HG03159 (cell line): ENCODE measurements around the gene TAOK3.
"Not testable (repeated sequence)": the region's sequence is repeated elsewhere in the genome, so short reads cannot be mapped to it uniquely, and the experiment has no call there.

Experiments
- ATAC-seq: cut with Tn5 transposase; IDR thresholded peaks from one replicate; pipeline ENCODE4 v1.9.1; 2021; ENCODE audit warnings: mild to moderate bottlenecking, moderate library complexity; ENCODE audit not compliant: unreplicated experiment

The TAOK3 gene

DNA sequence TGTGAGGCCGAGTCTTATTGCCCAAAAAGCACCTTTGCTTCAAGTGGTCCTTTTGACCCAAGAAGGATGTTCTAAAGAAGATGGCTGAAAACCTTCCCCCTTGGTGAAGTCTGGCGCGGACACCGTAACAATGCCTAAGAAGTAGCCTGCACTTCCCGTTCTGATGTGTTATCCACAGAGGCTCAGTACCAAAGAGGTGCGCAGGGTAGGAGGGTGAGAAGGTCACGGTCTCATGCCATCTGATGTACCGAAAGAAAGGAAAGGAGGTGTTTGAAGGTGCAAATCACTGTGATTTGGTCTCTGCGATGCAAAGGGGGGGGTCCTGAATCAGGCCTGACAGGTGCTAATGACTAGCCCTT is 226.9 kb downstream of the TAOK3 start:
- no peak for ATAC-seq

DNA sequence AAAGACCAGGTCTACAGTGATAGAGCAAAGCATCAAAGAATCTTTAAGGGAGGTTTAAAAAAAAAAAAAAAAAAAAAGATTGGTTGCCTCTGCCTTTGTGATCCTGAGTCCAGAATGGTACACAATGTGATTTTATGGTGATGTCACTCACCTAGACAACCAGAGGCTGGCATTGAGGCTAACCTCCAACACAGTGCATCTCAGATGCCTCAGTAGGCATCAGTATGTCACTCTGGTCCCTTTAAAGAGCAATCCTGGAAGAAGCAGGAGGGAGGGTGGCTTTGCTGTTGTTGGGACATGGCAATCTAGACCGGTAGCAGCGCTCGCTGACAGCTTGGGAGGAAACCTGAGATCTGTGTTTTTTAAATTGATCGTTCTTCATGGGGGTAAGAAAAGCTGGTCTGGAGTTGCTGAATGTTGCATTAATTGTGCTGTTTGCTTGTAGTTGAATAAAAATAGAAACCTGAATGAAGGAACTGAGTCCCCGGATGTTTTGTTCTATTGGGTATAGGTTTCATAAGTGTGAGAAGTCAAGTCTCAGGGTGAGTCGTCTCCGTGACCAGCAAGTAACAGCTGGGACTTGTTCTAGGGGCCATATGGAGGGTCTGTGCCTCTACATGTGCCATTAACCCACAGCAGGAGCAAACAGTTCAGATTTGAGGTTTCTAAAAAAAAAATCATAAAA is 227.5 kb downstream of the TAOK3 start:
- ATAC-seq, result peak; percentile 57

DNA sequence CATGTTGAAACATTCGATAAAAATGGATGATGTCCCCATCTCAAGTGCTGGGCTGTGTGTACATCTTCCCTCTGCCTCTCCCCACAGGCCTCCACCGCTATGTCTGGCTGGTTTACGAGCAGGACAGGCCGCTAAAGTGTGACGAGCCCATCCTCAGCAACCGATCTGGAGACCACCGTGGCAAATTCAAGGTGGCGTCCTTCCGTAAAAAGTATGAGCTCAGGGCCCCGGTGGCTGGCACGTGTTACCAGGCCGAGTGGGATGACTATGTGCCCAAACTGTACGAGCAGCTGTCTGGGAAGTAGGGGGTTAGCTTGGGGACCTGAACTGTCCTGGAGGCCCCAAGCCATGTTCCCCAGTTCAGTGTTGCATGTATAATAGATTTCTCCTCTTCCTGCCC is 228.2 kb downstream of the TAOK3 start:
- no peak for ATAC-seq

DNA sequence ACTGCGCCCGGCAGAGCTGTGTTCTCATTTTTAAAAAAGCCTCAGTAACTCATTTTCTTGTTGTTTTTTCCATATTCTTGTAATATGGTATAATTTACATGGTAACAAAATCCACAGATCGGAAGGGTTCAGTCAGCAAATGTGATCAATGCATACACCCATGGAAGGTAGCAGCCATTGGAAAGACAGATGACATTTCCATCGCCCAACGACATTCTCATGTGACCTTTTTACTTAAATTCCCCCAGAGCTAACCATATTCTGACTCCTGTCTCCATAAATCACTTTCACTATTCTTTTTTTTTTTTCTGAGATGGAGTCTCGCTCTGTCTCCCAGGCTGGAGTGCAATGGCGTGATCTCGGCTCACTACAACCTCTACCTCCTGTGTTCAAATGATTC is 231.9 kb downstream of the TAOK3 start:
- no peak for ATAC-seq

DNA sequence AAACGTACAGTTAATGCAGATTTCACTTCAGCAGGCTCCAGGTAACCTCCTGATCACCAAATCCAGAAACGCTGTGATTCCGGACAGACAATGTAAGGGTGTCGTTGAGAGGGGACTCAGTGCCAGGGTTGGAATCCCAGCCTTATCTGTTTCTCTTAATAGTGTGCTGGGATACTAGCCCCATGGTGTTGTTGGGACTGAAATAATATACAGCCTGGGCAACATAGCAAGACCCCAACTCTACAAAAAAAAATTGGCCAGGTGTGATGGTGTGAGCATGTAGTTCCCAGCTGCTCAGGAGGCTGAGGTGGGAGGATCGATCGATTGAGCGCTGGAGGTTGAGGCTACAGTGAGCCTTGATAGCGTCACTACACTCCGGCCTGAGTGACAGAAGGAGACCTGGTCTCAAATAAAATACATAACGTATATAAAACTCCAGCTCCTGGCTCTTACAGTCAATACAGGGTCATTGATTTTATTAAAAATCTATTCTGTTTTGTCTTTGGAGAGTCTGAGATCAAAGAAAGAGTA is 235.5 kb downstream of the TAOK3 start:
- ATAC-seq, result no peak

DNA sequence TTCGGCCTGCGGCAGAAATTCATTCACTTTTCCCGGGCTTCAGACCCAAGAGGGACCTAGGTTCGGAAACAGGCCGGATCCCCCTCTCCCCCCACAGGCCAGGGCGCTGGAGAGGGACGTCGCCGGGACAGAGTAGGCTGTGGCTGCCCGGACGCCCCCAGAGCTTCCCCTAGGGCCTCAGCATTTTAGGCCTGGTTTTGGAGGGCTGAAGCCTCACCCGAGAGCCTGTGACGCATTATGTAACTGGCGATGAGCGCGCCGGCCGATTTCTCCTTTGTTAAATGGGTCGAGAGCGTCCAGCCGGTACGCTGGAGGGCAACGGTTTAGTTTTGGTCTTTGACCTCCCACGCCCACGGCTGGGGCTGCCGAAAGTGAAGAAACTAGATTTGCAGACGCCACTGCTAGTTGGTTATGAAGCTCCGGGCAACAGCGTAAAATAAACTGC is 236.1 kb downstream of the TAOK3 start:
- peak; percentile 37 for ATAC-seq

DNA sequence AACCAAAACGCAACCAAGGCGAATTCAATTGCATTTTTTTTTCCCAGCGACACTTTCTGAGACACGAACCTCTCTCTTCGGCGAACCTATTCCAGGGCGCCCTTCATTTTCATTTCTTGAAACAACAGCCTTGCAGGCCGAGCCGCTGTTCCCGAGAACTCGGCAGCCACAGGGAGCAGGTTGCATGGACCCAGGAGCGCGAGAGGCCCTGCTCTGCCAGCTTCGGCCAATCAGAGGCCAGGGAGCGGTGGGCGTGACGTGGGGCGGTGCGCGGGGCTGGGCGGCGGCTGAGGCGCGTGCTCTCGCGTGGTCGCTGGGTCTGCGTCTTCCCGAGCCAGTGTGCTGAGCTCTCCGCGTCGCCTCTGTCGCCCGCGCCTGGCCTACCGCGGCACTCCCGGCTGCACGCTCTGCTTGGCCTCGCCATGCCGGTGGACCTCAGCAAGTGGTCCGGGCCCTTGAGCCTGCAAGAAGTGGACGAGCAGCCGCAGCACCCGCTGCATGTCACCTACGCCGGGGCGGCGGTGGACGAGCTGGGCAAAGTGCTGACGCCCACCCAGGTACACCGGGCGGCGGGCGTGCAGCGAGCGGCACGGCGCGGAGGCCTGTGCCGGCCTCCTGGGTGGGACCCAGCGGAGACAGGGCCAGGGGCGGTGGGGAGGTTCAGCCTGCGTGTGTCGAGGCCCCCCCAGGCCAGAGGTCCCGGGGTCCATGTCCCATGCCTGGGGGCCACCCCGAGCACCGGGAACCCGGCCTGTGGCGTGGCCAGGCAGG is 236.7 kb downstream of the TAOK3 start, which contains the start of gene PEBP1:
Gene PEBP1, plus strand, starts transcription at position 337 of the 771 bp plus-strand sequence. Its CDS starts 86 bp downstream, at position 423.
- ATAC-seq, result peak; percentile 96

DNA sequence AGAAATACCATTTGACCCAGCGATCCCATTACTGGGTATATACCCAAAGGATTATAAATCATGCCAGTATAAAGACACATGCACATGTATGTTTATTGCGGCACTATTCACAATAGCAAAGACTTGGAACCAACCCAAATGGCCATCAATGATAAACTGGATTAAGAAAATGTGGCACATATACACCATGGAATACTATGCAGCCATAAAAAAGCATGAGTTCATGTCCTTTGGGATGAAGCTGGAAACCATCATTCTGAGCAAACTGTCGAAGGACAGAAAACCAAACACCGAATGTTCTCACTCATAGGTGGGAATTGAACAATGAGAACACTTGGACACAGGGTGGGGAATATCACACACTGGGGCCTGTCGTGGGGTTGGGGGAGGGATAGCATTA is 243.3 kb downstream of the TAOK3 start:
- not testable (repeated sequence) for ATAC-seq

DNA sequence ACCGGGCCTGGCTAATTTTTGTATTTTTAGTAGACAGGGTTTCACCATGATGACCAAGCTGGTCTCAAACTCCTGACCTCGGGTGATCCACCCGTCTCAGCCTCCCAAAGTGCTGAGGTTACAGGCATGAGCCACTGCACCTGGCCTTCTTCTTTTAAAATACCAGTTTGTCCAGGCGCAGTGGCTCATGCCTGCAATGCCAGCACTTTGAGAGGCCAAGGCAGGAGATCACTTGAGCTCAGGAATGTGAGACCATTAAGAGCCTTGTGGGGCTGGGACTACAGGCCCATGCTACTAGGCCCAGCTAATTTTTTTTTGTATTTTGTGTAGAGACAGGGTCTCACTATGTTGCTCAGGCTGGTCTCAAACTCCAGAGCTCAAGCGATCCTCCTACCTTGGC is 244.8 kb downstream of the TAOK3 start:
- no peak for ATAC-seq

DNA sequence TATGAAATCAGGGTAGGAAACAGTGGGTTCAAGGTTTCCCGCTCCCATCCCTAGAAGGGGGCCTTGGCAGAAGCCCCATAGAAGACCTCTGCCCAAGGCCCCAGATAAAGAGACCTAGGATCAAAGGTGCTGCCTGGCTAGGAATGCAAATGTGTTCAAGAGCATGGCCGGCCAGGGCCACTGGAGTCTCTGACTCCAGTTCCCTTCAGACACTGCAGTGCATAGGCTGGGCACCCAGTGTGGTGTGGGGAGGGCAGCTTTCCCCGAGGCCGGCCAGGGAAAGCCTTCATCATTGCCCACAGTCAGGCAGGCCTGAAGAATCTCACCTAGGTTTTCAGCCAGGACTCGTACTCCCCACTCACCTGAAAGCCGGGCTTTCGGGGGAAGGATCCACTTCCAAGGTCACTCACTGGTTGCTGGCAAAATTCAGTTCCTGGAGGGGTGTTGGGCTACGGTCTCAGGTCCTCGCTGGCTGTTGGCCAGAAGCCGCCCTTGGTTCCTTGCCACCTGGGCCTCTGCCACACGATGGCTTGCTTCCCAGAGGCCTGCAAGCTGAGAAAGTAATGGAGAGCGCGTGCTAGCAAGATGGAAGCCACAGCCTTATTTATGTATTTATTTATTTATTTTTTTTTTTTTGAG is 246.5 kb downstream of the TAOK3 start:
- no peak for ATAC-seq

DNA sequence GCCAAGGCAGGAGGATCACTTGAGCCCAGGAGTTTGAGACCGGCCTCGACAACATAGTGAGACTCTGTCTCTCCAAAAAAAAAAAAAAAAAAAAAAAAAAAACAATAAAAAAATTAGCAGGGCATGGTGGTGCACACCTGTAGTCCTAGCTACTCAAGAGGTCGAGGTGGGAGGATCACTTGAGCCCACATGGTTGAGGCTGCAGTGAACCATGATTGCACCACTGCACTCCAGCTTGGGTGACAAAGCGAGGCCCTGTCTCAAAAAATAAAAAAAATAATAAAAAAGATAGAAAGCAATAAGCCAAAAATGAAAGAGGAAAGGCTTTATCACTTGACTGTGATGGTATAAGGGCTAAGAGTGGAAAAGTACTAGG is 247.0 kb downstream of the TAOK3 start:
- no peak for ATAC-seq

DNA sequence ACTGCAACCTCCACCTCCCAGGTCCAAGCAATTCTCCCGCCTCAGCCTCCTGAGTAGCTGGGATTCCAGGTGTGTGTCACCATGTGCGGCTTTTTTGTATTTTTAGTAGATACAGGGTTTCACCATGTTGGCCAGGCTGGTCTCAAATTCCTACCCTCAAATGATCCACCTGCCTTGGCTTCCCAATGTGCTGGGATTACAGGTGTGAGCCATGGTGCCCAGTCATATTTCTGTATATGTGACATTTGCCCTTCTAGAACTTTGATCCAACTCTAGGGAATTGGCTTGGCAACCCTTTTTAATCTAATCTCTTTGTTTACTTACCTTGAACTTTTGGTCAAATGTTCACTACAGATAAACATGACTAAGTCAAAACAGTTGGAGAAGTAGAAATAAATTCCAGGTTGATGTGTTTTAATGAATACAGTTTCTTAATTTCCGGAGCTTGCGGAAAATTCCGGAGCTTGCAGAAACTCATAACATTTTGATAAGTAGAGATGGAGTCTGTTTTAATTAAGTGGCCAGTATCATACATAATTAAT is 248.3 kb downstream of the TAOK3 start:
- no peak for ATAC-seq

DNA sequence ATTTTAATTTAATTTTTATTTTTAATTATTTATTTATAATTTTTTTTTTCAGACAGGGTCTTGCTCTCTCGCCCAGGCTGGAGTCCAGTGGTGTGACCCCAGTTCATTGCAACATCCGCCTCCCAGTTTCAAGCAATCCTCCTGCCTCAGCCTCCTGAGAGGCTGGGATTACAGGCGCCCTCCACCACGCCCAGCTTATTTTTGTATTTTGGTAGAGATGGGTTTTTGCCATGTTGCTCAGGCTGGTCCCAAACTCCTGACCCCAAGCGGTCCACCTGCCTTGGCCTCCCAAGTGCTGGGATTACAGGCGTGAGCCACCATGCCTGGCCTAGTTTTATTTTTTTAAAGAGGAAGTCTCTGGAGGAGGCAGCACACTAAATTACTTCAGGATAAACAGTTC is 250.4 kb downstream of the TAOK3 start:
- no peak for ATAC-seq

DNA sequence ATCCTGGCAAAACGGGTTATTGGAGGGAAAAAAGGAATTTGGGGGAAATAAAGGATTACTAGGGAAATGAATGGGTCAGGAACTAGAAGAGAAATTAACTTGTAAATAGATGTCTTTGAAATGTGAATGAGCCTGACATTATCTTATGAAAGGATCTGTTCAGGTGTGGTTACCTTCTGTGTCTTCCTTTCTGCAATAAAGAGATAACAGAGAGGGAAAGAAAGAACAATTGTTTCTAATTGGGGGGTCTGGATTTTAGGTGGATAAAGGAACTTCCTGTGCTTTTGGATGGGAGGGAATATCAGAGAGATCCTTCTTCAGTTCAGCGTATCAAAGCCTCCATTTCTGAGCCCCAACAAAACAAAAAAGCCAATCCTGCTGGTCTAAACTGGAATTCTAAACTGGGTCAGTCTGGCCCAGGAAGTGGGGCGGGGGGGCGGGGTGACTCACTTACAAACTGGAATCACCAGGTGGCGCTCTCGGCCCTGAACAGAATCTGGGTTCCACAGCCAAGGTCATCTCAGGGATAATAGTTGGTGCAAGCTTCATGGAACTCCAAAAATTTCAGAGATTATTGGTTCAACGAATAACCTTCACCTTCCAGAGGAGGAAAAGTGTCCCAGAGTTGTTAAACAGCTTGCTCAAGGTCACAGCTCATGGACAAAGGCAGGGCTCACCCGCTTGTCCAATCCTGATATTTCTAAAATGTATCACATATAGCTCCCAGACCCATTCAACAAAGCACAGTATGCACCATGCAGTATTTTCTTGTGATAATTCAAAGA is 251.9 kb downstream of the TAOK3 start:
- ATAC-seq, result peak; percentile 90

DNA sequence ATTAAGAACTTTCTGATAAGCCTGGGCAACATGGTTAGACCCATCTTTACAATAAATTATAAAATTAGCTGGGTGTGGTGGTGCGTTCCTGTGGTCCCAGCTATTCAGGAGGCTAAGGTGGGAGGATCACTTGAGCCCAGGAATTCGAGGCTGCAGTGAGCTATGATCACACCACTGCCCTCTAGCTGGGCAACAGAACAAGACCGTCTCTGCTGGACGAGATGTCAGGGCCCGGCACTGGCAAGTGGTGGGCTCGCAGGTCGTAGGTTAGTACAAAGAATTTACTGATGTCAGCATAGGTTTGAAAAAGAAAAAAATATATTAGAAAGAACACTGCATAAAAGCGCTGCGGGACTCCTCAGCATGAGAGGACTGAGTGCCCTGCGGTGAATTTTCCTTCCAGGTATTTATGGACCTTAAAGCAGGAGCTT is 253.2 kb downstream of the TAOK3 start:
- no peak for ATAC-seq

DNA sequence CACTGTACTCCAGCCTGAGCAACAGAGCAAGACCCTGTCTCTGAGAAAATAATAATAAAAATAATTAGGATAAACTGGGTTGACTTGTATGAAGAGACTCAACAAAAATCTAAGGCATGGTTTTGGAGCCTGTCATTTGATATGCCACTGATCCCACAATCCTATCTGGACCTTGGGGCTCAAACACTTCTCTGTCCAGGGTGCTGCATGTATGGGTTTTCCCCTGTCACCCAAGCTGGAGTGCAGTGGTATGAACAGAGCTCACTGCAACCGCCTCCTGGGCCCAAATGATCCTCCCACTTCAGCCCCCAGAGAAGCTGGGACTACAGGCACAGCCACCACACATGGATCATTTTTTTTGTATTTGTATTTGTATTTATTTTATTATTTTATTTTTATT is 263.6 kb downstream of the TAOK3 start:
- no peak for ATAC-seq

DNA sequence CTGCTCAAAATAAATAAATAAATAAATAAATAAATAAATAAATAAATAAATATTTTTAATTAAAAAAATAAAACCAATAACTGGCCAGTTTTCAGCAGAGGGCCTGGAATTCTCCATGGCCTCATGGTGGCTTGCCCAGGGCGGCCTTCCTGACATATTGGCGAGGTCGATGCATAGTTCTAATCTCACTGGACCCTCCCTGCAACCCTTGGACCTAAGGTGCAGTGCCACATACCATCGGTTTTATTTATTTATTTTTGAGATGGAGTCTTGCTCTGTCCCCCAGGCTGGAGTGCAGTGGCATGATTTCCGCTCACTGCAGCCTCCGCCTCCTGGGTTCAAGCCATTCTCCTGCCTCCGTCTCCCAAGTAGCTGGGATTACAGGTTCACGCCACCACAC is 265.0 kb downstream of the TAOK3 start:
- no peak for ATAC-seq

DNA sequence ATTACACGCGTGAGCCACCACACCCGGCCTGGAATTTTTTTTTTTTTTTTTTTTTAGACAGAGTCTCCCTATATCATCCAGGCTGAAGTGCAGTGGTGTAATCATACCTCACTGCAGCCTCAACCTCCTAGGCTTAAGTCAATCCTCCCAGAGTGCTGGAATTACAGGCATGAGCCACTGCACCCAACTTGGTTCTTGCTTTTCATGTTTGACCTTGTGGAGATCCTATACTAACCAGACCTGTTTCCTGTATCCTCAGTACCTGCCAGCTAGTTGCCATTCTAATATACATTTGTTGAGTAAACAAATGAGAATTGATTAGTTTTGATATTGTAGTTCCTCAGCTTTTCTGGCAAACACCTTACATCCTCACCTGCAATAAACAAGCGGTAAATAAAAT is 265.7 kb downstream of the TAOK3 start:
- no peak for ATAC-seq

DNA sequence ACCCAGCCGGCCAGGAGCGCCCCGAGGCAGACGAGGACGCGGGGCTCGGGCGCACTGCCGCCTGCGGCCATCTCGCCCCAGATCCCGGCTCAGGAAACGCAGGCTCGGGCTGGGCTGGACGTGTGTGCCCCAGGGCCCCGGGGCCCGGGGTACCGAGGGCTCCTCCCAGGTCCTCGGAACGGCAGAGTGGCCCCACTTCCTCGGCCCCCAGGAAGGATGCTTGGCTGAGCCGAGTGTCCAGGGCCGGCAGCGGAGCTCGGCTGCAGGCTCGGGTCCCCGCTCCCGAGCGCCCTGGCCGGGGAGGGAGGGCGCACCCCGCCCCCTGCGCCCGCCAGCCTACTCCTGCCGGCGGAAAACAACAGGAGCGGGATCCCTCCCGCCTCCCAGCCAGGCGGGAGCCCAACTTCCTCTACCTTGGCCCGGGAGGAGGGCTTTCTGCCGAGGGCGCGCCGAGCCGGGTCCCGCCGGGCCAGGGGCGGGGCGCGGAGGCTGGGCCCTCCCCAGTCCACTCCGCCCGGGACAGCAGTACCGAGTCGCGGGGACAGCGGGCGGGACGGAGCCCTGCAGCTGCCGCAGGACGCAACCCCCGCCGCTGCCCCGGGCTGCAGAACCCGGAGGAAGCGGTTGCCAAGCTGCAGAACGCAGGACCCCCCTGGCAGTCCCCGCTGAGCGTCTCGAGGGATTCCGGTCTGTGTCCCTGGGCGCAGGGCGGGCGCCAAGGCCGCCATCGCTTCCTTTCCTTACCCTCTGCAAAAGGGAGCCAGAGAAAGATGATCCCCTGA is 268.9 kb downstream of the TAOK3 start, which contains the start of gene VSIG10:
Gene VSIG10, minus strand, starts transcription at position 411 of the 782 bp plus-strand sequence. Its CDS starts 340 bp downstream, at position 71.
- no peak for ATAC-seq

DNA sequence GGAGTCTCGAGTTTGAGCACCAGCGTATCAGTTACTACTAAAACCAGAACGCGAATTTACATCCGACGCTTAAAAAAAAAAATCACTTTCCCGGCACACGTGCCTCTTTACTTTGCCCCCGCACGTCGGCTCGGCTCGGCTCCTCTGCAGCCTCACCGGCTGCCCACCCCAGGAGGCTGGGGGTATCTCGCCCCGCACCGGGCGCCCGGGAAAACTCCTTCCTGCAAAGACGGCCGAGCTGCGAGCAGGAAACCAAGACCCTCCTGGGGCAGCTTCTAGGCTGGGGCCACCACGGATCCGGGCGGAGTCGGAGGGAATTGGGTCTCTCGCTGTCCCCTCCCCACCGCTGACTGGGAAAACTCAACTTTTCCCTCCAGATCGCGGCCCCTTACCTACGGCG is 269.5 kb downstream of the TAOK3 start:
- ATAC-seq, result no peak
